ENCODE results near the gene CAMSAP1. TPM values are rescaled to one million over a fixed set of nuclear protein-coding genes. Genes with fewer than 3 reads are reported as not detected.

The CAMSAP1 gene
- total and polyA plus RNA-seq, 4 donors: 5.0 to 29.8 (median 15.1) TPM

GRCh38 chr9:135896626-135897025, 10.7 kb downstream of the CAMSAP1 start:
- TF ChIP-seq CTCF (IDR thresholded peaks at IDR 0.05; ENCODE audit: control extremely low read depth, extremely low read depth): no peak
- WGBS, 2 donors: 93 to 94% methylated on average over 2 of the region's 2 CpGs
- Histone ChIP-seq H3K27me3 (ENCODE audit: control insufficient read depth in 3 of 3, insufficient read depth in 3 of 3, low read length in 2 of 3) (no peaks in the 10 kb centered on the region), H3K27ac (ENCODE audit: low read depth in 1 of 2, low read length in 1 of 2) (no peak overlapping the region), H3K9ac (ENCODE audit: insufficient read depth in 1 of 2, low read length in 2 of 2) (no peak overlapping the region), H3K36me3 (ENCODE audit: control insufficient read depth in 4 of 4, insufficient read depth in 4 of 4, low read length in 4 of 4) (peaks cover 0 to 7% (median 0%) of the 10 kb centered on the region in 4 donors), H3K4me3 (no peak overlapping the region), H3K4me1 (ENCODE audit: control insufficient read depth in 5 of 5, insufficient read depth in 5 of 5, low read length in 5 of 5) (peaks cover under 1 to 6% (median 4%) of the 10 kb centered on the region in 5 donors), H3K9me3 (ENCODE audit: control insufficient read depth in 4 of 4, insufficient read depth in 3 of 4, low read length in 3 of 4) (peaks cover 0 to 4% (median 0%) of the 10 kb centered on the region in 4 donors)
- DNase-seq (no peak), ATAC-seq (ENCODE audit: insufficient read depth, low FRiP score) (no peak)

DNA sequence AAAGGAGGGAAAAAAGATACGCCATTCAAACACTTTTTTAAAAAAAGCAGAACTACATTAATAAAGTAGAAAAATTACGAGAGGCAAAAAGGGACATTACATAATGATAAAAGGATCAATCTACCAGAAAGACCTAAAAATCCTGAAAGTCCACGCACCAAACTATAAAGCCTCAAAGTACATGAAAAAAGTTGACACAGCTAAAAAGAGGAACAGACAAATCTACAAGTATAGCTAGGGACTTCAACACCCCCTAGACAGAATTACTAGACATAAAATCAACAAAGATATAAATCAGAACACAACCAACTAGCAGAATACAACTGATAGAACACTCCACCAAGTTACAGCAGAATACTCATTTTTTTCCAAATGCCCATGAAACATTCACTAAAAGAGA, 11.1 kb downstream of the CAMSAP1 start:
- Histone ChIP-seq H3K36me3 (ENCODE audit: control insufficient read depth in 4 of 4, insufficient read depth in 4 of 4, low read length in 4 of 4) (peaks cover 0 to 7% (median 0%) of the 10 kb centered on the region in 4 donors), H3K27me3 (ENCODE audit: control insufficient read depth in 3 of 3, insufficient read depth in 3 of 3, low read length in 2 of 3) (no peaks in the 10 kb centered on the region), H3K27ac (ENCODE audit: low read depth in 1 of 2, low read length in 1 of 2) (no peak overlapping the region), H3K4me3 (no peak overlapping the region), H3K4me1 (ENCODE audit: control insufficient read depth in 5 of 5, insufficient read depth in 5 of 5, low read length in 5 of 5) (peaks cover 4 to 7% (median 7%) of the 10 kb centered on the region in 5 donors), H3K9ac (ENCODE audit: insufficient read depth in 1 of 2, low read length in 2 of 2) (no peak overlapping the region), H3K9me3 (ENCODE audit: control insufficient read depth in 4 of 4, insufficient read depth in 3 of 4, low read length in 3 of 4) (peaks cover 0 to 4% (median 0%) of the 10 kb centered on the region in 4 donors)
- no peak for ATAC-seq (ENCODE audit: insufficient read depth, low FRiP score)
- WGBS, 2 donors: 70 to 78% methylated on average over 3 of the region's 3 CpGs
- TF ChIP-seq CTCF (IDR thresholded peaks at IDR 0.05; ENCODE audit: control extremely low read depth, extremely low read depth): no peak
- DNase-seq: no peak

GRCh38 chr9:135895202-135895848, 12.0 kb downstream of the CAMSAP1 start:
- Histone ChIP-seq H3K36me3 (ENCODE audit: control insufficient read depth in 4 of 4, insufficient read depth in 4 of 4, low read length in 4 of 4) (peaks cover 0 to 7% (median 0%) of the 10 kb centered on the region in 4 donors), H3K4me3 (no peak overlapping the region), H3K27ac (ENCODE audit: low read depth in 1 of 2, low read length in 1 of 2) (no peak overlapping the region), H3K9ac (ENCODE audit: insufficient read depth in 1 of 2, low read length in 2 of 2) (no peak overlapping the region), H3K4me1 (ENCODE audit: control insufficient read depth in 5 of 5, insufficient read depth in 5 of 5, low read length in 5 of 5) (peaks cover 10 to 16% (median 13%) of the 10 kb centered on the region in 5 donors), H3K27me3 (ENCODE audit: control insufficient read depth in 3 of 3, insufficient read depth in 3 of 3, low read length in 2 of 3) (no peaks in the 10 kb centered on the region), H3K9me3 (ENCODE audit: control insufficient read depth in 4 of 4, insufficient read depth in 3 of 4, low read length in 3 of 4) (peaks cover 0 to 4% (median 0%) of the 10 kb centered on the region in 4 donors)
- DNase-seq: no peak
- 94% methylated on average over 4 of the region's 4 CpGs for WGBS, 2 donors
- ATAC-seq (ENCODE audit: insufficient read depth, low FRiP score): no peak
- no peak for TF ChIP-seq CTCF (IDR thresholded peaks at IDR 0.05; ENCODE audit: control extremely low read depth, extremely low read depth)

Measured in lung (tissue), 12 donors.